Thyroid gland (tissue), 4 donors: ENCODE measurements around the gene SEC22B.
"Not testable (repeated sequence)": the region's sequence is repeated elsewhere in the genome, so short reads cannot be mapped to it uniquely, and the experiment has no call there.

Experiments
- CTCF ChIP-seq, 6 experiments: fragments of 200-600 bp in 3 of 6; fragments of 450-650 bp in 3 of 6; sonication (generic) in 3 of 6; IDR thresholded peaks; one replicate each; pipeline ENCODE4 v1.5.1; 2016 to 2019; ENCODE audit warnings: antibody characterized with exemption in 6 of 6, mild to moderate bottlenecking in 2 of 6, inconsistent platforms in 1 of 6, moderate library complexity in 1 of 6
- POLR2A ChIP-seq, 2 donors: fragments of 450-650 bp; IDR thresholded peaks; one replicate each; pipeline ENCODE4 v1.6.1; 2017; ENCODE audit warnings: antibody characterized with exemption in 2 of 2, mild to moderate bottlenecking in 2 of 2, moderate library complexity in 1 of 2

GRCh38 chr1:120123813-120124510 lies 52.4 kb downstream of the SEC22B start:
- TF ChIP-seq CTCF, POLR2A (IDR thresholded peaks at IDR 0.05): not testable (repeated sequence)
